H1 (cell line): ENCODE results near the gene RGS8. TPM values are rescaled to one million over a fixed set of nuclear protein-coding genes. Genes with fewer than 3 reads are reported as not detected.

Source experiments
- CHD1 ChIP-seq: IDR thresholded peaks from 2 replicates; pipeline ENCODE4 v1.6.1; 2012; ENCODE audit warnings: low read depth, low read length, improper control_type of control experiment
- HDAC2 ChIP-seq, 2 experiments: fragments of 300-600 bp in 1 of 2; sonication (generic) in 1 of 2; IDR thresholded peaks; 2 replicates each; pipeline ENCODE4 v1.6.1; 2011 to 2012; ENCODE audit warnings: low read depth in 2 of 2, low read length in 2 of 2, mild to moderate bottlenecking in 2 of 2, moderate library complexity in 2 of 2, borderline replicate concordance in 1 of 2, inconsistent platforms in 1 of 2
- POU5F1 ChIP-seq: IDR thresholded peaks from 2 replicates; pipeline ENCODE4 v1.6.1; 2011; ENCODE audit warnings: low read depth, mild to moderate bottlenecking, low read length, moderate library complexity
- SP2 ChIP-seq: IDR thresholded peaks from 2 replicates; pipeline ENCODE4 v1.6.1; 2012; ENCODE audit warnings: mild to moderate bottlenecking, low read length, inconsistent platforms
- SUZ12 ChIP-seq: fragments of 200-600 bp; sonication (generic); IDR thresholded peaks from 2 replicates; pipeline ENCODE4 v1.6.1; 2012; ENCODE audit warnings: mild to moderate bottlenecking, inconsistent platforms, low read length, moderate library complexity, mixed read lengths
- TBP ChIP-seq: IDR thresholded peaks from 2 replicates; pipeline ENCODE4 v1.6.1; 2011; ENCODE audit warnings: low read depth, low read length, improper control_type of control experiment
- polyA plus RNA-seq, 7 experiments: library from polyadenylated mRNA; depleted of rRNA in 3 of 7; stranded (reverse) in 5 of 7; unstranded in 2 of 7; fragments of >200 nt in 5 of 7; fragments of 200-250 nt in 2 of 7; gene quantifications; 1 replicate in 5 of 7; 2 replicates in 1 of 7; 4 replicates in 1 of 7; pipeline versions ENCODE4 v1.2.1 to v1.2.3, GENCODE V29; 2011 to 2013; ENCODE audit warnings: missing spikeins in 2 of 7, mixed read lengths in 2 of 7
- total RNA-seq: library from RNA; stranded (reverse); fragmentation: NEBNext Ultra II Directional; extraction: Animal tissue kit (Norgen Biotek cat#: 25700); gene quantifications from 2 replicates; pipeline ENCODE4 v1.2.1, GENCODE V29; 2021

RGS8 gene
- total and polyA plus RNA-seq, 2 of the 8 experiments (the other 6 are each of a cell fraction or from before 2014, with no cell fraction given) = 0.13 to 0.23 TPM

DNA sequence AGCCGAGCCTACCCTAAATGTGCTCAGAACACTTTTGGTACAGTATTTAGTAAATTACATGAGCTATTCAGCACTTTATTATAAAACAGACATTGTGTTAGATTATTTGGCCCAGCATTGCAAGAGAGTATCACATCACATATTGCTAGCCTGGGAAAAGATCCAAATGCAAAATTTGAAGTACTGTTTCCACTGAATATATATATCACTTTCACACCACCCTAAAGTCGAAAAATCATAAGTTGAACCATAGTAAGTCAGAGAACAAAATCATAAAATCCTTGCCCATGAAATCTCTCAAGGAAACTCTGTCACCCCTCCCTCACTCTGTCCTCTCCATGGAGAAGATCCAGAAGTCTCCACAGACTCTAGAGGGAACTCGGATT, 33.1 kb downstream of the RGS8 start (continued):
- TF ChIP-seq POU5F1 (no peak), SP2 (no peak), SUZ12 (no peak), TBP (no peak), CHD1 (no peak), HDAC2 (IDR thresholded peaks at IDR 0.05; ENCODE audit: borderline replicate concordance in 1 of 2, low read depth in 2 of 2, low read length in 2 of 2) (no peak)
